Aorta (tissue), 5 donors: ENCODE data around the gene CDHR2. TPM values are rescaled to one million over a fixed set of nuclear protein-coding genes. Genes with fewer than 3 reads are reported as not detected.
A peak's percentile ranks its signal among the peaks of the same experiment; 100 is the strongest.

Experiments used
- ATAC-seq: fragments of 200-7000 bp; cut with Tn5 transposase; one replicate; pipeline ENCODE4 v1.9.1; 2022; ENCODE audit warnings: moderate library complexity; ENCODE audit not compliant: low FRiP score
- DNase-seq, 2 donors: peaks; one replicate each; pipeline ENCODE4 v3.0.0-alpha.2; 2020
- H3K27ac ChIP-seq, 2 donors: one replicate each; pipeline ENCODE4 v1.5.1; 2013; ENCODE audit warnings: low read length in 2 of 2, mild to moderate bottlenecking in 2 of 2, moderate library complexity in 2 of 2, control low read depth in 1 of 2, inconsistent platforms in 1 of 2, low read depth in 1 of 2
- H3K27me3 ChIP-seq, 2 donors: one replicate each; pipeline ENCODE4 v1.6.1; 2013; ENCODE audit warnings: control low read depth in 1 of 2, low read length in 1 of 2, mild to moderate bottlenecking in 1 of 2, moderate library complexity in 1 of 2; ENCODE audit not compliant: insufficient read depth in 2 of 2, control insufficient read depth in 1 of 2
- H3K36me3 ChIP-seq, 2 donors: one replicate each; pipeline ENCODE4 v1.6.1; 2013; ENCODE audit warnings: control low read depth in 1 of 2, low read length in 1 of 2, mild to moderate bottlenecking in 1 of 2; ENCODE audit not compliant: insufficient read depth in 2 of 2, control insufficient read depth in 1 of 2
- H3K4me1 ChIP-seq, 2 donors: one replicate each; pipeline ENCODE4 v1.6.1; 2013; ENCODE audit warnings: low read length in 2 of 2, control low read depth in 1 of 2, mild to moderate bottlenecking in 1 of 2, moderate library complexity in 1 of 2; ENCODE audit not compliant: insufficient read depth in 2 of 2, control insufficient read depth in 1 of 2
- H3K4me3 ChIP-seq, 2 donors: one replicate each; pipeline ENCODE4 v1.5.1; 2013; ENCODE audit warnings: low read length in 2 of 2, control low read depth in 1 of 2, mild to moderate bottlenecking in 1 of 2
- H3K9me3 ChIP-seq: one replicate; pipeline ENCODE4 v1.6.1; 2013; ENCODE audit warnings: mild to moderate bottlenecking, low read length; ENCODE audit not compliant: control insufficient read depth
- WGBS, 2 donors: extraction: QIAGEN DNeasy Blood & Tissue Kit; methylation state at CpG; one replicate each; pipeline ENCODE4 v1.1.7; 2013; 5-methylcytosine and 5-hydroxymethylcytosine counted together
- intact Hi-C, 2 donors: fragments of 100-400 bp; cut with DNase I; formaldehyde crosslinking; loops; one replicate each; pipeline versions ENCODE4 v1.14.2 to v1.15.0; 2022
- polyA plus RNA-seq, 2 donors: library from polyadenylated mRNA; stranded (reverse); fragments of 200-250 nt; gene quantifications; one replicate each; pipeline ENCODE4 v1.2.3, GENCODE V29; 2013
- total RNA-seq, 2 donors: library from RNA; stranded (reverse); fragmentation: NEBNext Ultra II Directional; extraction: Animal tissue kit (Norgen Biotek cat#: 25700); gene quantifications; one replicate each; pipeline ENCODE4 v1.2.1, GENCODE V29; 2021
- donor health status: healthy with polysubstance abuse.
- donor health status: Bipolar disorder and iron deficiency.
- donor health status: DM: no; HTN: no; CAD: no.
- donor health status: DM: no; HTN: no; CAD: no.
- donor health status: DM: yes; HTN: yes; CAD: no.

CDHR2 gene
- total and polyA plus RNA-seq, 4 donors, result 0.08 to 21.5 TPM; not detected in 2

DNA sequence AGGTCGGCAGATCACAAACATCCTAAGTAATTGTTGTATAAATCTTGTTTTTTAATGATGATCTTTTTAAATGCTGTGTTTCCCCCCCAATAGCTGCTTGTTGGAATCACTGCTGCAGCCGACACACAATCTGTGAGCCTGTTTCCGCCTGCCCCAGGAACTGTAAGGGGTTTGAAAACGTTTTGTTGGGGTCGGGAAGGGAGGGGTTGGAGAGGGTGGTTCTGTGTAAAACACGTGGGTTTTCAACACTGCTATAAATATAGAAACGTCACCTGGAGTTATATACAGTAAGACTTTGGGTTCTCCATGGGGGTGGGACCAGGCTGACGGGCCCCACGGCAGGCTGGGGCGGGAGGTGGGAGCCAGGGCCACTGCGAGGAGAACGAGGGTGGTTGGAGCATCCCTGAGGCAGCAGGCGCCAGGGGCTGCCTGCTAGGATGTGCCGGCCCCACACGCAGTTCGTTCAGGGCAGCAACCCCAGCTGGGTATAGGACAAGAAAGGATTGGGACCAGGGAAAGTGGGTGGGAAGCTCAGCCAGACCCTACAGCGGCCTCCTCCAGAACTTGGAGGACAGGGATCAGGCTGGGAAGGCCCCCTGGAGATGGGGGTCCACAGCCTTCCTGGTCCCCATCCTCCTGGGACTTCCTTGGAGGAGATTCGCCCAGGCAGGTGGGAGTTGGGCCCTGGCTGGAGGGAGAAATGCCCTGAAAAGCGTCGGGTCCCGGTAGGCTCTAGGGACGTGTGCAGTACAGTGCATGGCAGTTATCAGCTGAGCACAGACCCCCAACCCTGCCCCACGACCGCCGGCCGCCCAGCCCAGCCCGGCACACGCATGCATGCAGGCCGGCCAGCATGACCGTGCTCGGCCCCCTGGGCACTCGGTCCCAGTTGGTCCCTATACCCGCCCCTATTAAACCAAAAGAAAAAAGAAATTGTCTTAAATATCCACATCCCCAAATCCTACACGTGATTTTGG, 21.6 kb upstream of the CDHR2 start:
- Histone ChIP-seq H3K36me3 (peaks cover 0 to 7% of the 10 kb centered on the region in 2 donors), H3K4me3 (no peak overlapping the region), H3K27me3 (no peaks in the 10 kb centered on the region), H3K4me1 (no peaks in the 10 kb centered on the region), H3K9me3 (no peaks in the 10 kb centered on the region), H3K27ac (no peak overlapping the region)
- WGBS, 2 donors, result 85 to 86% methylated on average over 34 of the region's 34 CpGs
- ATAC-seq (no peak), DNase-seq (no peak)
- intact Hi-C loops, result no loop called here

DNA sequence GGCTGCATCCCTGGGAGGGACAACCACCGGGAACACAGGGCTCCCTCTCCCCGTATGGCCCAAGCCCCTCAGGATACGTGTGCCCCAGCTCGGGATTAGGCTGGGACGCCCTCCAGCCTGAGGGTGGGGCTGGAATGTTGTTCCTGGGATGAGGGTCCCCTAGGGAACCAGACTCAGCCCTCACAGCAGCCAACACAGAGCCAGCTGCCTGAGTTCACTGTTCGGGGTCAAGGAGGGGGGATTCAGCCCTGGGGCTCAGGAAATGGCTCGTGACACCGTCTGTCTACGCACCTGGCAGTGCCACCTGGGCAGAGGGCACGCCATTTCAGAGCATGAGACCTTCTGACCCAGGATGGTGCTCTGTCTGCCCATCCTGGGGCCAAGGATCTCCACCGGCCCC, 20.8 kb upstream of the CDHR2 start:
- no peaks in the 10 kb centered on the region for H3K4me1 ChIP-seq
- no peak overlapping the region for H3K27ac ChIP-seq
- H3K36me3 ChIP-seq, result peaks cover 0 to 7% of the 10 kb centered on the region in 2 donors
- H3K4me3 ChIP-seq, result no peak overlapping the region
- WGBS, 2 donors, result 72 to 82% methylated on average over 11 of the region's 11 CpGs
- no peaks in the 10 kb centered on the region for H3K9me3 ChIP-seq
- intact Hi-C loops, result no loop called here
- DNase-seq (no peak), ATAC-seq (no peak)
- H3K27me3 ChIP-seq, result no peaks in the 10 kb centered on the region

DNA sequence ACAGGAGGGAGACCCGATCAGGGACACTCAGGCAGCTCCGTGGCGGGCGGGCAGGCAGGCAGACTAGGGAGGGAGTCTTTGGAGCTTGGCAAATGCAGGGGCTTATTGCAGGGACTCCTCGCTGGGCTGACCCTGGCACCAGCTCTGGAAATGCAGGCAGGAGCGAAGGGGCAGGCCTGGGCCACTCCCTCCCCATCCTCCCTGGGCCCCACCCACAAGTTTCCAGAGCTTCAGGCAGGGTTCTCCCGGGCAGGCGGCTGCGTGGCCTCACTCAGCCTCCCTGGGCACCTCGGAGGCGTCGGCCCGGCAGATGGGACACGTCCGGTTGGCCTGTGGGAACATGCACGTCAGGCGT, 20.4 kb upstream of the CDHR2 start:
- H3K27ac ChIP-seq, result no peak overlapping the region
- H3K4me1 ChIP-seq, result no peaks in the 10 kb centered on the region
- intact Hi-C loops, result no loop called here
- no peak overlapping the region for H3K4me3 ChIP-seq
- no peaks in the 10 kb centered on the region for H3K27me3 ChIP-seq
- 91% methylated on average over 17 of the region's 17 CpGs for WGBS, 2 donors
- no peak for ATAC-seq
- no peaks in the 10 kb centered on the region for H3K9me3 ChIP-seq
- DNase-seq, result peak in 1 of 2 donors; percentile 42
- H3K36me3 ChIP-seq, result peaks cover 0 to 7% of the 10 kb centered on the region in 2 donors

DNA sequence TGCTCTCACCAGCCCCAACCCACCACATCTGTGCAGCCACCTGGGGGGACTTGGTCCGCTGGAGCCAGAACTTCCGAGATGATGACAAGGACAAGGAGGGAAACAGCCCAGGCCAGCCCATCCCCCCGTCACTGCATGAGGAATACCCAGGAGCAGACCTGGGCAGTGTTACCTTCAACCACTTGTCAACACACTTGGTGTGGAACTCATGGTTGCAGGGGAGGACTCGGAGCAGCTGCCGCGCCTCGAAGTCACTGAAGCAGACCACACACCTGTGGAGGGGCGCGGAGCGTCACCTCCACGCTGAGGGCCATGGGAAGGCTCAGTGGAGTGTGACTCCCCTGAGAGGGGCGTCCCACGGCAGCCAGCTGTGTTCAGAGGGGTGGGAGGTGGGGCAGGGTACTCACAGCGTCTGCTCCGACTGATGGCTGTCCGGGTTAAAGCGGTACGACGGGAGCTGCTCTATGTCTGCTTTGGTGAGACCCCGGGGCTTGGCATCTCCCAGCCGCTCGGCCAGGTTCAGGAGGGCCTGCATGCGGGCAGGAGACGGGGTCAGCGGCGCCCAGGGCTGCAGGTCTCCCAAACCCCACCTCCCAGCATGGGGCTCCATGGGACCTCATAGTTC, 19.9 kb upstream of the CDHR2 start:
- DNase-seq (peak; percentile 41 to 68), ATAC-seq (no peak)
- H3K27me3 ChIP-seq, result no peaks in the 10 kb centered on the region
- H3K4me3 ChIP-seq, result no peak overlapping the region
- no peaks in the 10 kb centered on the region for H3K9me3 ChIP-seq
- H3K36me3 ChIP-seq, result peaks cover 0 to 7% of the 10 kb centered on the region in 2 donors
- intact Hi-C loops, result no loop called here
- H3K27ac ChIP-seq, result no peak overlapping the region
- 95% methylated on average over 26 of the region's 26 CpGs for WGBS, 2 donors
- H3K4me1 ChIP-seq, result no peaks in the 10 kb centered on the region

DNA sequence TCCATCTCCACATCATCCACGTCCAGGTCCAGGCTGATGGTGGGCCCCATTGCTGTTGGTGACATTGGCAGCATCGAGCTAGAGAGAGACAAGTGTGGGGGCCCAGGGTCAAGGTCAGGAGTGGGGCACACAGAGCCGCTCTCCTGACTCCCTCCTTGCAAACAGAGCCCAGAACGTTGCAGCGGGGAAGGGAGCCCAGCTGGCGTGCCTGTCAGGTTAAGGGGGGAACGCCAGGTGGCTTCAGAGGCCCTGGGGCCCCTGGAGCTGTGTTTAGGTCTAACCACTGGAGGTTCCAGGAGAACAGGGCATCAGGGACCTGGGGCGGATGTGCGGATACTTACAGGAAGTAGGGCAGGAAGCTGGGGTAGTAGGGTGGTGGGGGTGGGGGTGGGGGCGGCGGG, 19.4 kb upstream of the CDHR2 start:
- no peak overlapping the region for H3K27ac ChIP-seq
- peak; percentile 55 to 70 for DNase-seq
- H3K27me3 ChIP-seq, result no peaks in the 10 kb centered on the region
- no peak overlapping the region for H3K4me3 ChIP-seq
- peaks cover 0 to 7% of the 10 kb centered on the region in 2 donors for H3K36me3 ChIP-seq
- H3K4me1 ChIP-seq, result no peaks in the 10 kb centered on the region
- no peak for ATAC-seq
- 87 to 89% methylated on average over 7 to 11 of the region's 11 CpGs for WGBS, 2 donors
- no peaks in the 10 kb centered on the region for H3K9me3 ChIP-seq
- intact Hi-C loops, result loop anchor here (10.0 kb wide), 2 partner anchors 115 to 145 kb away; partner anchors contain the start of genes CLTB (in 2 of the 2), HIGD2A (in 1 of the 2) and NOP16 (in 1 of the 2)

- intact Hi-C loops, result loop anchor here (10.0 kb wide), 2 partner anchors 116 to 146 kb away; partner anchors contain the start of genes CLTB (in 2 of the 2), HIGD2A (in 1 of the 2) and NOP16 (in 1 of the 2)
- H3K27me3 ChIP-seq, result no peaks in the 10 kb centered on the region
- DNase-seq, result peak in 1 of 2 donors; percentile 74
- no peak overlapping the region for H3K27ac ChIP-seq
- ATAC-seq, result no peak
- H3K4me3 ChIP-seq, result no peak overlapping the region
- peaks cover 0 to 7% of the 10 kb centered on the region in 2 donors for H3K36me3 ChIP-seq
- no peaks in the 10 kb centered on the region for H3K9me3 ChIP-seq
- whole genome bisulfite sequencing, 2 donors, result 77 to 78% methylated on average over 26 to 28 of the region's 28 CpGs
- H3K4me1 ChIP-seq, result no peaks in the 10 kb centered on the region
Measured at GRCh38 chr5:176530393-176530982, 18.7 kb upstream of the CDHR2 start.

DNA sequence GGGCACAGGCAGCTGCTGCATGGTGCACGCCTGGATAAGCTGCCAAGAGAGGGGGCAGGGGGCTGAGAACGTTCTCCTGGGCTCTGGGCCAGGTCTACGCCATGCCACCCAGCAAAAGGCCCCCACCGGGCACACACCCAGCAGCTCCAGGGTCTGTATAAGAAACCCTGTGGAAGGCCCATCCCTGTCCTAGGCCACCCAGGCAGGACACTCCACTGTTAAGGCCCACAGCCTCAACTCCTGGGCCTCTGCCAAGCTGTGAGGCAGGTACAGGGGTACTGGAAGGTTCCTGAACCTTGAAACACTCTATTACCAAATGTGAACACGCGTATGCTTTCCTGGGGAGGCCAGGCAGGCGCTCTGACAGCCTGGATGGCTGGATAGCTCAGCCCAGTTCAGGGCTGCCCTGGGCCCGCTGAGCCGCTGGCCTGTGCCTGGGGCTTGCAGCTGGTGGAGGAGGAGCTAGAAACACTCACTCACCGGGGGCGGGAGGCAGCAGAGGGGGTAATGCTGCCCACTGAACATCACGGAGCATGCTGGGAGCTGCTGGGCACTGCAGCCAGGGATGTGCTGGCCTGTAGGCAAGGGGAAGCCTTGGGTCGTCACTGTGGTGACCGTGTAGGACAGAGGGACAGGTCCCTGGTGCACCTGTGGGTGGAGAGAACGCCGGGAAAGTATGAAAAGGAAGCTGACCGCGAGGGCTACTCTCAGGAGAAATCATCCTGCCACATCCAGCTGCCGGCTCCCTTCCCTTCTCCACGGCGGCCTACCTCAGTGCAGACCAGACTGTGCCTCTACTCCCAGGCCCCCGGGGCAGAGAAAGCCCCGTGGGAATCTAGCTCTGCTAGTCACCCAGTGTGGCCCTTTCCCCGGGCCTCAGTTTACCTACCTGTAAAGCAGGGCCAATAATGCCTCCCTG, 17.9 kb upstream of the CDHR2 start:
- Histone ChIP-seq H3K9me3 (no peaks in the 10 kb centered on the region), H3K27me3 (no peaks in the 10 kb centered on the region), H3K4me3 (no peak overlapping the region), H3K27ac (no peak overlapping the region), H3K4me1 (no peaks in the 10 kb centered on the region), H3K36me3 (peaks cover 0 to 7% of the 10 kb centered on the region in 2 donors)
- WGBS, 2 donors, result 56 to 59% methylated on average over 23 to 24 of the region's 24 CpGs
- ATAC-seq, result no peak
- intact Hi-C loops, result loop anchor here (10.0 kb wide), 2 partner anchors 116 to 146 kb away; partner anchors contain the start of genes CLTB (in 2 of the 2), HIGD2A (in 1 of the 2) and NOP16 (in 1 of the 2)
- peak in 1 of 2 donors; percentile 62 for DNase-seq
